Suppressor macrophage treated with lipopolysaccharide for 4 hours (primary cell): ENCODE measurements around the gene AAMP.
A peak's percentile ranks its signal among the peaks of the same experiment; 100 is the strongest.
"Not testable (repeated sequence)": the region's sequence is repeated elsewhere in the genome, so short reads cannot be mapped to it uniquely, and the experiment has no call there.

Experiments
- DNase-seq: peaks from one replicate; pipeline ENCODE4 v3.0.0-alpha.2; 2020

The AAMP gene

GRCh38 chr2:218273908-218274249 is 3.9 kb upstream of the AAMP start:
- no peak for DNase-seq

GRCh38 chr2:218273214-218273907 is 3.4 kb upstream of the AAMP start:
- not testable (repeated sequence) for DNase-seq

GRCh38 chr2:218272531-218273212 is 2.7 kb upstream of the AAMP start:
- peak; percentile 84 for DNase-seq

- DNase-seq: no peak
Measured at GRCh38 chr2:218271865-218272530, 2.1 kb upstream of the AAMP start.

- no peak for DNase-seq
Measured at GRCh38 chr2:218271487-218271797, 1.5 kb upstream of the AAMP start.

GRCh38 chr2:218270721-218271486 is 967 bp upstream of the AAMP start:
- no peak for DNase-seq

GRCh38 chr2:218267259-218267658 is 2.7 kb downstream of the AAMP start:
- DNase-seq: no peak

- no peak for DNase-seq
Measured at GRCh38 chr2:218266316-218266979, 3.5 kb downstream of the AAMP start.

- DNase-seq: no peak
Measured at GRCh38 chr2:218265626-218266025, 4.3 kb downstream of the AAMP start.

GRCh38 chr2:218264773-218265561 is 5.0 kb downstream of the AAMP start:
- no peak for DNase-seq

- peak; percentile 77 for DNase-seq
Measured at GRCh38 chr2:218263817-218264641, 5.9 kb downstream of the AAMP start.

- no peak for DNase-seq
Measured at GRCh38 chr2:218262631-218263586, 7.0 kb downstream of the AAMP start.

GRCh38 chr2:218262237-218262600 is 7.7 kb downstream of the AAMP start:
- no peak for DNase-seq

GRCh38 chr2:218261423-218262236 is 8.3 kb downstream of the AAMP start:
- DNase-seq: peak; percentile 67

GRCh38 chr2:218260742-218261422 is 9.1 kb downstream of the AAMP start, which contains the start of gene GPBAR1:
Gene GPBAR1 (plus strand): TSS chr2:218261015. CDS start chr2:218262725, 1,710 bp downstream.
- no peak for DNase-seq

- DNase-seq: no peak
Measured at GRCh38 chr2:218260166-218260565, 9.8 kb downstream of the AAMP start.

GRCh38 chr2:218259099-218259961 is 10.6 kb downstream of the AAMP start:
- peak; percentile 77 for DNase-seq
